Tibial nerve (tissue), 4 donors: ENCODE measurements around the gene CCDC106. TPM values are rescaled to one million over a fixed set of nuclear protein-coding genes. Genes with fewer than 3 reads are reported as not detected.

Experiments
- DNase-seq, 2 donors: peaks; one replicate each; pipeline ENCODE4 v3.0.0-alpha.2; 2019; ENCODE audit warnings: low spot score in 2 of 2
- H3K27ac ChIP-seq, 4 donors: fragments of 200-600 bp; sonication (generic) in 3 of 4; one replicate each; pipeline ENCODE4 v1.5.1; 2017 to 2019; ENCODE audit warnings: mild to moderate bottlenecking in 1 of 4
- H3K27me3 ChIP-seq, 2 donors: fragments of 200-600 bp; sonication (generic) in 1 of 2; one replicate each; pipeline versions ENCODE4 v1.5.1 to v1.6.0; 2017 to 2019
- H3K36me3 ChIP-seq, 3 donors: fragments of 200-600 bp; sonication (generic); one replicate each; pipeline ENCODE4 v1.5.1; 2018 to 2019
- H3K4me1 ChIP-seq, 4 donors: fragments of 200-600 bp; sonication (generic) in 3 of 4; one replicate each; pipeline ENCODE4 v1.5.1; 2017 to 2019
- H3K4me3 ChIP-seq, 4 donors: fragments of 200-600 bp; sonication (generic) in 3 of 4; one replicate each; pipeline ENCODE4 v1.5.1; 2017 to 2019; ENCODE audit warnings: mild to moderate bottlenecking in 1 of 4, moderate library complexity in 1 of 4
- H3K9me3 ChIP-seq, 4 donors: fragments of 200-600 bp; sonication (generic) in 3 of 4; one replicate each; pipeline ENCODE4 v1.5.1; 2017 to 2019
- CTCF ChIP-seq, 5 experiments: fragments of 200-600 bp in 3 of 5; fragments of 450-650 bp in 2 of 5; sonication (generic) in 3 of 5; IDR thresholded peaks; one replicate each; pipeline ENCODE4 v1.5.1; 2016 to 2019; ENCODE audit warnings: antibody characterized with exemption in 5 of 5, mild to moderate bottlenecking in 3 of 5, moderate library complexity in 2 of 5
- EP300 ChIP-seq, 2 donors: sonication (generic); formaldehyde crosslinking; IDR thresholded peaks; one replicate each; pipeline ENCODE4 v1.6.1; 2017; ENCODE audit warnings: antibody characterized with exemption in 2 of 2, mild to moderate bottlenecking in 1 of 2
- POLR2A ChIP-seq, 2 donors: fragments of 450-650 bp; IDR thresholded peaks; one replicate each; pipeline ENCODE4 v1.6.1; 2017; ENCODE audit warnings: antibody characterized with exemption in 2 of 2, mild to moderate bottlenecking in 2 of 2, moderate library complexity in 2 of 2
- WGBS, 2 donors: methylation state at CpG; one replicate each; pipeline ENCODE4 v1.1.5; 2018; 5-methylcytosine and 5-hydroxymethylcytosine counted together
- total RNA-seq, 4 donors: library from RNA; depleted of rRNA; stranded (reverse); fragments of >200 nt; gene quantifications; one replicate each; pipeline ENCODE4 v1.1.0, GENCODE V29; 2016

Gene CCDC106
- total RNA-seq, 4 donors from 2014 or later = 14.5 to 39.6 (median 16.1) TPM

GRCh38 chr19:55650602-55651230 lies 2.7 kb downstream of the CCDC106 start:
- H3K27ac ChIP-seq = no peak overlapping the region
- 89 to 91% methylated on average over 11 to 17 of the region's 17 CpGs for WGBS, 2 donors
- TF ChIP-seq POLR2A (IDR thresholded peaks at IDR 0.05) = no peak
- TF ChIP-seq EP300 (IDR thresholded peaks at IDR 0.05) = no peak
- TF ChIP-seq CTCF (IDR thresholded peaks at IDR 0.05) = no peak
- peaks cover 0 to 29% (median 0%) of the 10 kb centered on the region in 3 donors for H3K36me3 ChIP-seq
- H3K9me3 ChIP-seq = no peaks in the 10 kb centered on the region
- H3K4me3 ChIP-seq = no peak overlapping the region
- H3K27me3 ChIP-seq = no peaks in the 10 kb centered on the region
- peaks cover 0 to 47% (median 17%) of the 10 kb centered on the region in 4 donors for H3K4me1 ChIP-seq
- DNase-seq = no peak

- no peaks in the 10 kb centered on the region for H3K27me3 ChIP-seq
- TF ChIP-seq POLR2A (IDR thresholded peaks at IDR 0.05) (no peak), EP300 (IDR thresholded peaks at IDR 0.05) (no peak), CTCF (IDR thresholded peaks at IDR 0.05) (no peak)
- H3K36me3 ChIP-seq = peaks cover 0 to 25% (median 0%) of the 10 kb centered on the region in 3 donors
- peaks cover 0 to 52% (median 22%) of the 10 kb centered on the region in 4 donors for H3K4me1 ChIP-seq
- no peak overlapping the region for H3K4me3 ChIP-seq
- 84 to 87% methylated on average over 18 of the region's 18 CpGs for WGBS, 2 donors
- no peak overlapping the region for H3K27ac ChIP-seq
- no peaks in the 10 kb centered on the region for H3K9me3 ChIP-seq
- DNase-seq = no peak
Observed at GRCh38 chr19:55651236-55651635, 3.2 kb downstream of the CCDC106 start.

GRCh38 chr19:55652311-55653128 lies 4.5 kb downstream of the CCDC106 start:
- H3K4me3 ChIP-seq = no peak overlapping the region
- peaks cover 0 to 54% (median 27%) of the 10 kb centered on the region in 4 donors for H3K4me1 ChIP-seq
- WGBS, 2 donors = 71 to 73% methylated on average over 54 to 71 of the region's 71 CpGs
- H3K27ac ChIP-seq = peak overlapping the region; percentile 94 to 99 (median 99)
- H3K9me3 ChIP-seq = no peaks in the 10 kb centered on the region
- no peak for DNase-seq
- peaks cover 0 to 25% (median 0%) of the 10 kb centered on the region in 3 donors for H3K36me3 ChIP-seq
- no peaks in the 10 kb centered on the region for H3K27me3 ChIP-seq
- TF ChIP-seq POLR2A (IDR thresholded peaks at IDR 0.05) (no peak), CTCF (IDR thresholded peaks at IDR 0.05) (no peak), EP300 (IDR thresholded peaks at IDR 0.05) (no peak)

GRCh38 chr19:55653651-55654322 lies 5.8 kb downstream of the CCDC106 start:
- H3K27me3 ChIP-seq = no peaks in the 10 kb centered on the region
- peak overlapping the region; percentile 94 to 99 (median 99) for H3K27ac ChIP-seq
- H3K36me3 ChIP-seq = peaks cover 0 to 25% (median 0%) of the 10 kb centered on the region in 3 donors
- TF ChIP-seq POLR2A (IDR thresholded peaks at IDR 0.05) (peak; percentile 34 to 85), CTCF (IDR thresholded peaks at IDR 0.05) (peak; percentile 97 to 100 (median 98)), EP300 (IDR thresholded peaks at IDR 0.05) (peak; percentile 73 to 97)
- 0 to 1% methylated on average over 56 to 57 of the region's 57 CpGs for WGBS, 2 donors
- no peaks in the 10 kb centered on the region for H3K9me3 ChIP-seq
- DNase-seq = peak; percentile 95 to 96
- H3K4me1 ChIP-seq = peaks cover 0 to 58% (median 38%) of the 10 kb centered on the region in 4 donors
- peak overlapping the region; percentile 43 to 98 (median 88) for H3K4me3 ChIP-seq
